Neural cell (in vitro differentiated cells): ENCODE results near the gene METTL24. TPM values are rescaled to one million over a fixed set of nuclear protein-coding genes. Genes with fewer than 3 reads are reported as not detected.

Source experiments
- H2AFZ ChIP-seq: fragments of 200-600, 300-800 bp; sonication (generic), shearing (Covaris generic); 2 replicates; pipeline ENCODE4 v1.6.0; 2014; ENCODE audit warnings: low read depth, mild to moderate bottlenecking, antibody characterized with exemption, low read length, moderate library complexity
- H3F3A ChIP-seq: fragments of 200-600 bp; shearing (Covaris generic); 2 replicates; pipeline ENCODE4 v1.6.1; 2016; ENCODE audit warnings: mild to moderate bottlenecking, moderate library complexity, mixed read lengths, antibody characterized with exemption, low read length; ENCODE audit not compliant: insufficient read depth, poor library complexity, severe bottlenecking
- H3K27ac ChIP-seq: fragments of 200-600, 300-800 bp; sonication (generic), shearing (Covaris generic); 2 replicates; pipeline ENCODE4 v1.5.1; 2014; ENCODE audit warnings: mild to moderate bottlenecking, low read length, moderate library complexity
- H3K27me3 ChIP-seq: fragments of 300-800, 200-600 bp; sonication (generic), shearing (Covaris generic); 2 replicates; pipeline ENCODE4 v1.6.0; 2014; ENCODE audit warnings: mild to moderate bottlenecking, low read depth, low read length, moderate library complexity; ENCODE audit not compliant: insufficient read depth
- H3K36me3 ChIP-seq: fragments of 300-800, 200-600 bp; sonication (generic), shearing (Covaris generic); 2 replicates; pipeline ENCODE4 v1.5.1; 2014; ENCODE audit warnings: mild to moderate bottlenecking, antibody characterized with exemption, low read length, moderate library complexity; ENCODE audit not compliant: insufficient read depth
- H3K4me2 ChIP-seq: fragments of 300-800, 200-600 bp; sonication (generic), shearing (Covaris generic); 2 replicates; pipeline ENCODE4 v1.6.0; 2014; ENCODE audit warnings: mild to moderate bottlenecking, low read length
- H3K4me3 ChIP-seq: fragments of 300-800, 200-600 bp; sonication (generic), shearing (Covaris generic); 2 replicates; pipeline ENCODE4 v1.5.1; 2014; ENCODE audit warnings: mild to moderate bottlenecking, low read length, moderate library complexity
- H3K79me2 ChIP-seq: fragments of 200-600 bp; shearing (Covaris generic); replicated peaks from 2 replicates; pipeline ENCODE4 v1.6.0; 2014; ENCODE audit warnings: mild to moderate bottlenecking, low read length, moderate library complexity; ENCODE audit not compliant: insufficient read depth
- H3K9ac ChIP-seq: fragments of 300-800, 200-600 bp; sonication (generic), shearing (Covaris generic); 2 replicates; pipeline ENCODE4 v1.6.1; 2016; ENCODE audit warnings: mild to moderate bottlenecking, low read length, mixed read lengths
- H3K9me2 ChIP-seq: fragments of 200-600 bp; shearing (Covaris generic); 2 replicates; pipeline ENCODE4 v1.6.1; 2016; ENCODE audit warnings: mild to moderate bottlenecking, low read length, mixed read lengths; ENCODE audit not compliant: insufficient read depth
- H3K9me3 ChIP-seq: fragments of 200-600, 300-800 bp; sonication (generic), shearing (Covaris generic); 2 replicates; pipeline ENCODE4 v1.6.1; 2016; ENCODE audit warnings: mild to moderate bottlenecking, mixed run types, low read length, moderate library complexity, mixed read lengths
- H4K20me1 ChIP-seq: fragments of 200-600 bp; shearing (Covaris generic); 2 replicates; pipeline ENCODE4 v1.6.1; 2016; ENCODE audit warnings: mild to moderate bottlenecking, mixed run types; ENCODE audit not compliant: insufficient read depth
- EP300 ChIP-seq: fragments of 450-650 bp; conservative IDR thresholded peaks from 2 replicates; pipeline ENCODE4 v1.6.1; 2014; ENCODE audit warnings: antibody characterized with exemption, mild to moderate bottlenecking, moderate library complexity; ENCODE audit not compliant: poor library complexity, severe bottlenecking
- EZH2 ChIP-seq: fragments of 200-600, 300-800 bp; shearing (Covaris generic), sonication (generic); IDR thresholded peaks from 2 replicates; pipeline ENCODE4 v1.6.1; 2014; ENCODE audit warnings: antibody characterized with exemption, low read length, borderline replicate concordance, mild to moderate bottlenecking; ENCODE audit not compliant: insufficient read depth, poor library complexity, severe bottlenecking
- MXI1 ChIP-seq: fragments of 450-650 bp; conservative IDR thresholded peaks from 2 replicates; pipeline ENCODE4 v1.6.1; 2014; ENCODE audit warnings: antibody characterized with exemption, mild to moderate bottlenecking; ENCODE audit not compliant: poor library complexity, severe bottlenecking
- POLR2AphosphoS5 ChIP-seq: IDR thresholded peaks from 2 replicates; pipeline ENCODE4 v1.6.1; 2012
- RAD21 ChIP-seq: fragments of 450-650 bp; conservative IDR thresholded peaks from 2 replicates; pipeline ENCODE4 v1.6.1; 2014; ENCODE audit warnings: antibody characterized with exemption, mild to moderate bottlenecking, moderate library complexity
- SMC3 ChIP-seq: fragments of 450-650 bp; conservative IDR thresholded peaks from 2 replicates; pipeline ENCODE4 v1.6.1; 2014; ENCODE audit warnings: antibody characterized with exemption, mild to moderate bottlenecking, moderate library complexity; ENCODE audit not compliant: poor library complexity
- TAF1 ChIP-seq: IDR thresholded peaks from 2 replicates; pipeline ENCODE4 v1.6.1; 2012; ENCODE audit warnings: low read depth
- polyA plus RNA-seq: library from polyadenylated mRNA; depleted of rRNA; stranded (reverse); fragments of >200 nt; gene quantifications from 2 replicates; pipeline ENCODE4 v1.2.3, GENCODE V29; 2014
- TF ChIP-seq, protein P1 (sequence below): fragments of 450-650 bp; IDR thresholded peaks from 2 replicates; pipeline ENCODE4 v1.5.1; 2014; ENCODE audit warnings: antibody characterized with exemption, mild to moderate bottlenecking, moderate library complexity; ENCODE audit not compliant: poor library complexity, severe bottlenecking
- TF ChIP-seq, protein P2 (sequence below): IDR thresholded peaks from 2 replicates; pipeline ENCODE4 v1.6.1; 2012; ENCODE audit warnings: borderline replicate concordance

METTL24 gene
- polyA plus RNA-seq, 1 donor from 2014 or later, result not detected

DNA sequence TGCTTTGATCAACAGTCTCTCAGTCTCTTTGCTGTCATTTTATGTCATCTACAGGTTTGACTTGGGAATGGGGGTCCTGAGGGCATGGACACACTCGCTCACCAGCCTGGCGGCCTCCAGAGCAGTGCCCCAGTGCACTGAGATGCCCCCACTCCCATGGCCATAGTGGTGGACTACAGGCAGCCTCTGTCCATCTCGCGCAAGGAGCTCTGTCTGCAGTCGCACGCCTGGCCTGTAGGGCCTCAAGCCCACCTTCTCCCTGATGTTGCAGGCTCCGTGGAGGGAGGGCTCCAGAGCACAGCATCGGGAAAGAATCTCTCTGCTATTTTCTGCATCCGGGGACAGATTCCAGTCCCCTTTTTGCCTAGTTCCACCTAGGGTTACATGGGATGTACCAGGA, 34.6 kb upstream of the METTL24 start:
- Histone ChIP-seq H4K20me1 (no peaks in the 10 kb centered on the region), H3K27ac (no peak overlapping the region), H3K36me3 (no peaks in the 10 kb centered on the region), H3K4me3 (no peak overlapping the region), H2AFZ (no peak overlapping the region), H3K9me3 (no peaks in the 10 kb centered on the region), H3F3A (no peaks in the 10 kb centered on the region), H3K27me3 (no peaks in the 10 kb centered on the region), H3K9me2 (no peaks in the 10 kb centered on the region), H3K9ac (no peak overlapping the region), H3K4me2 (no peak overlapping the region), H3K79me2 (no peaks in the 10 kb centered on the region)
- no peak for TF ChIP-seq TAF1
- no peak for TF ChIP-seq SMC3
- TF ChIP-seq MXI1, result no peak
- TF ChIP-seq RAD21, result no peak
- TF ChIP-seq EP300, result no peak
- TF ChIP-seq, protein P1, sequence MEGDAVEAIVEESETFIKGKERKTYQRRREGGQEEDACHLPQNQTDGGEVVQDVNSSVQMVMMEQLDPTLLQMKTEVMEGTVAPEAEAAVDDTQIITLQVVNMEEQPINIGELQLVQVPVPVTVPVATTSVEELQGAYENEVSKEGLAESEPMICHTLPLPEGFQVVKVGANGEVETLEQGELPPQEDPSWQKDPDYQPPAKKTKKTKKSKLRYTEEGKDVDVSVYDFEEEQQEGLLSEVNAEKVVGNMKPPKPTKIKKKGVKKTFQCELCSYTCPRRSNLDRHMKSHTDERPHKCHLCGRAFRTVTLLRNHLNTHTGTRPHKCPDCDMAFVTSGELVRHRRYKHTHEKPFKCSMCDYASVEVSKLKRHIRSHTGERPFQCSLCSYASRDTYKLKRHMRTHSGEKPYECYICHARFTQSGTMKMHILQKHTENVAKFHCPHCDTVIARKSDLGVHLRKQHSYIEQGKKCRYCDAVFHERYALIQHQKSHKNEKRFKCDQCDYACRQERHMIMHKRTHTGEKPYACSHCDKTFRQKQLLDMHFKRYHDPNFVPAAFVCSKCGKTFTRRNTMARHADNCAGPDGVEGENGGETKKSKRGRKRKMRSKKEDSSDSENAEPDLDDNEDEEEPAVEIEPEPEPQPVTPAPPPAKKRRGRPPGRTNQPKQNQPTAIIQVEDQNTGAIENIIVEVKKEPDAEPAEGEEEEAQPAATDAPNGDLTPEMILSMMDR, result no peak
- TF ChIP-seq POLR2AphosphoS5, result no peak
- no peak for TF ChIP-seq EZH2
- TF ChIP-seq, protein P2, sequence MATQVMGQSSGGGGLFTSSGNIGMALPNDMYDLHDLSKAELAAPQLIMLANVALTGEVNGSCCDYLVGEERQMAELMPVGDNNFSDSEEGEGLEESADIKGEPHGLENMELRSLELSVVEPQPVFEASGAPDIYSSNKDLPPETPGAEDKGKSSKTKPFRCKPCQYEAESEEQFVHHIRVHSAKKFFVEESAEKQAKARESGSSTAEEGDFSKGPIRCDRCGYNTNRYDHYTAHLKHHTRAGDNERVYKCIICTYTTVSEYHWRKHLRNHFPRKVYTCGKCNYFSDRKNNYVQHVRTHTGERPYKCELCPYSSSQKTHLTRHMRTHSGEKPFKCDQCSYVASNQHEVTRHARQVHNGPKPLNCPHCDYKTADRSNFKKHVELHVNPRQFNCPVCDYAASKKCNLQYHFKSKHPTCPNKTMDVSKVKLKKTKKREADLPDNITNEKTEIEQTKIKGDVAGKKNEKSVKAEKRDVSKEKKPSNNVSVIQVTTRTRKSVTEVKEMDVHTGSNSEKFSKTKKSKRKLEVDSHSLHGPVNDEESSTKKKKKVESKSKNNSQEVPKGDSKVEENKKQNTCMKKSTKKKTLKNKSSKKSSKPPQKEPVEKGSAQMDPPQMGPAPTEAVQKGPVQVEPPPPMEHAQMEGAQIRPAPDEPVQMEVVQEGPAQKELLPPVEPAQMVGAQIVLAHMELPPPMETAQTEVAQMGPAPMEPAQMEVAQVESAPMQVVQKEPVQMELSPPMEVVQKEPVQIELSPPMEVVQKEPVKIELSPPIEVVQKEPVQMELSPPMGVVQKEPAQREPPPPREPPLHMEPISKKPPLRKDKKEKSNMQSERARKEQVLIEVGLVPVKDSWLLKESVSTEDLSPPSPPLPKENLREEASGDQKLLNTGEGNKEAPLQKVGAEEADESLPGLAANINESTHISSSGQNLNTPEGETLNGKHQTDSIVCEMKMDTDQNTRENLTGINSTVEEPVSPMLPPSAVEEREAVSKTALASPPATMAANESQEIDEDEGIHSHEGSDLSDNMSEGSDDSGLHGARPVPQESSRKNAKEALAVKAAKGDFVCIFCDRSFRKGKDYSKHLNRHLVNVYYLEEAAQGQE, result no peak

DNA sequence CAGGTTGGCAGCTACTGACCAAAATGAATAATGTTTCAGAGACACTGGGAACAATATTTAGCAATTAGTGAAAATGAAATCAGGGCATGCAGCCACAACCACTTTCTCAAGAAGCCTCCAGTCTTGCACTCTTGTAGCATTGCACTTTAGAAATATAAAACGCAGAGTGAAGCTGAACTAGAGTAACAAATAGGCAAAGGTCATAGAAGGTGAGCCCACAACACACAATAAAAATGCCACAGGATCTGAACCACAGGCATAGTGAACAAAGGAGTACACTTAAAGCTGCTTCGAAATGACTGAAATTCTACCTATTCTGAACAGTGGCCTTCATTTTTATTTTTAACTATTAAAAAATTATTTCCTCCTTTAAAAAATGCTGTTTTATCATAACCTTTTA, 32.3 kb upstream of the METTL24 start:
- H3K9me3 ChIP-seq, result no peaks in the 10 kb centered on the region
- no peak overlapping the region for H2AFZ ChIP-seq
- no peaks in the 10 kb centered on the region for H3K79me2 ChIP-seq
- TF ChIP-seq POLR2AphosphoS5, result no peak
- TF ChIP-seq EP300, result no peak
- TF ChIP-seq, protein P1, result no peak
- no peak for TF ChIP-seq TAF1
- TF ChIP-seq, protein P2, result no peak
- no peak for TF ChIP-seq EZH2
- TF ChIP-seq SMC3, result no peak
- no peaks in the 10 kb centered on the region for H4K20me1 ChIP-seq
- no peaks in the 10 kb centered on the region for H3K27me3 ChIP-seq
- no peaks in the 10 kb centered on the region for H3F3A ChIP-seq
- H3K4me3 ChIP-seq, result no peak overlapping the region
- H3K27ac ChIP-seq, result no peak overlapping the region
- H3K4me2 ChIP-seq, result no peak overlapping the region
- no peaks in the 10 kb centered on the region for H3K9me2 ChIP-seq
- no peaks in the 10 kb centered on the region for H3K36me3 ChIP-seq
- no peak overlapping the region for H3K9ac ChIP-seq
